Measurements from ENCODE around the gene CCN5. TPM values are rescaled to one million over a fixed set of nuclear protein-coding genes. Genes with fewer than 3 reads are reported as not detected.

Gene CCN5
- total RNA-seq, 2 donors from 2014 or later, result 85.1 to 118 TPM

GRCh38 chr20:44770484-44771171 is 55.5 kb downstream of the CCN5 start:
- Histone ChIP-seq H3K4me1 (no peaks in the 10 kb centered on the region), H3K9me3 (no peaks in the 10 kb centered on the region), H3K27ac (no peak overlapping the region), H3K36me3 (no peaks in the 10 kb centered on the region), H3K4me3 (no peak overlapping the region), H3K27me3 (no peaks in the 10 kb centered on the region)
- no peak for DNase-seq (ENCODE audit: low spot score)
- TF ChIP-seq CTCF (IDR thresholded peaks at IDR 0.05), result no peak

DNA sequence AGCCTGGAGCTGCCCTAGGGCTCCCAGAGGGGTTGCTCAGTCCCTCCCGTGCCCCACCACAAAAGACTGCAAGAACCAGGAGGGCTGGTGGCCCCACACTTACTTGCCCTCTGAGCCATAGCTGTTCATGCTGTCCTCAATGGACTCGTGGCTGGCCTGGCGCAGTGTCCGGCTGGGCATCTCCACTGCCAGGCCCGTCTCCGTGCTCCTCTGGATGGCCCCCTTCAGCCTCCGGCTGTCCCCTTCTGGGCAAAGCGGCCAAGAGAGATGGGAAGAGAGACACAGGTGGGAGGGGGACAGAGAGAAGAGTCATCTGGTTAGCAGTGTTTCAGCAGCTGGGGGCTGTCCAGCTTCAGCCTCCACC is 56.0 kb downstream of the CCN5 start:
- Histone ChIP-seq H3K4me1 (no peaks in the 10 kb centered on the region), H3K4me3 (no peak overlapping the region), H3K9me3 (no peaks in the 10 kb centered on the region), H3K36me3 (no peaks in the 10 kb centered on the region), H3K27me3 (no peaks in the 10 kb centered on the region), H3K27ac (no peak overlapping the region)
- DNase-seq (ENCODE audit: low spot score), result no peak
- no peak for TF ChIP-seq CTCF (IDR thresholded peaks at IDR 0.05)

DNA sequence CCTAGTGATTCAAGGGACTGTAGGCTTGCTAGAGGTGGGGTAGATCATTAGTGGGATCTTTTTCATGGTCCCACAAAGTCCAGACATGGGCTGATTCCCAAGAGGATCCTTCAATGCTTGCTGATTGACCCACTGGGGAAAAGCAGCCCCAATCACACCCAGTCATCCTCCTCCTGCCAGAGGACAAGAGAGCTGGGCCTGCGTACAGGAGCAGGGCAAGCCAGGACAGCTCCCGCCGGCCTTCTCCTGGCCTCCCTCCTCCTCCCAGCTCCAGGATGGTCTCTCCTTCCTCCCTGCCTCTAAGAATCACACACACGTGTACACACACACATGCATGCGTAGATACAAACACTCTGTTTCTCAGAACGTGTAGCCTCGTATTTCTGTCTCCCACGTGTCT is 57.5 kb downstream of the CCN5 start:
- Histone ChIP-seq H3K4me1 (no peaks in the 10 kb centered on the region), H3K27ac (no peak overlapping the region), H3K36me3 (no peaks in the 10 kb centered on the region), H3K4me3 (no peak overlapping the region), H3K9me3 (no peaks in the 10 kb centered on the region), H3K27me3 (no peaks in the 10 kb centered on the region)
- TF ChIP-seq CTCF (IDR thresholded peaks at IDR 0.05), result no peak
- DNase-seq (ENCODE audit: low spot score), result no peak

DNA sequence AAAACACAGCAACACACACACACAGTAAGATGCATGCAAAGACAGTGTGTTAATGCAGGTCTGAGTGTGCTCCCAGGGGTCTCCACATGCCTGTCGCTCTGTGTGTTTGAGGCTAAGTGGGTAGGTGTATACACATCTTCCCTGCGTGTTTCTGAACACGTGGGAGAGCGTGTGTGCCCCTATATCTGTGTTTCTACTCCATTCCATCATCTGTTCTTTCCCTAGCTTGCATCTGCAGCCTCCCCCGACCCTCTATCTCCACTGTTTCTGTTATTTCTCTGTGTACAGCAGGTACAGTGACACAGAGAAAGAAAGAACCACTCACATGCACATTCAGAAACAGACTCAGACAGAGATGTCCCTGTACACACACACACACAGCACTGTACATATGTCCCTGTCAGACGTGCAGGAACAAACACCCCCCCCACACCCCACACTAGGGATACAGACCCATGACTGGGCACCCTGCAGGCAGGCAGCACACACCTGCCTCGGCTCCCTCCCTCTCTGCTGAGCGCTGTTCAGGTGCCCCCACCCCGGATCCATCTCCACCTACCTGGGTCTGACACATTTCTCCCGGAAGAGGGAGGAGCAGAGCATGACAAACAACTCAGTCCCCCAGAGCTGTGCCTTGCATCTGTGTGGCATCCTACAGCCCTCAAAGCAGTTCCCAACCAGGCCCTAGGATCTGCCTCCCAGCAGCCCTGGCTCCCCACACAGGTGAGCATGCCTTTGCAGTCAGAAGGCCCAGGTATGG is 58.1 kb downstream of the CCN5 start:
- Histone ChIP-seq H3K36me3 (no peaks in the 10 kb centered on the region), H3K4me1 (no peaks in the 10 kb centered on the region), H3K27ac (no peak overlapping the region), H3K9me3 (no peaks in the 10 kb centered on the region), H3K4me3 (no peak overlapping the region), H3K27me3 (no peaks in the 10 kb centered on the region)
- TF ChIP-seq CTCF (IDR thresholded peaks at IDR 0.05), result no peak
- DNase-seq (ENCODE audit: low spot score), result no peak

DNA sequence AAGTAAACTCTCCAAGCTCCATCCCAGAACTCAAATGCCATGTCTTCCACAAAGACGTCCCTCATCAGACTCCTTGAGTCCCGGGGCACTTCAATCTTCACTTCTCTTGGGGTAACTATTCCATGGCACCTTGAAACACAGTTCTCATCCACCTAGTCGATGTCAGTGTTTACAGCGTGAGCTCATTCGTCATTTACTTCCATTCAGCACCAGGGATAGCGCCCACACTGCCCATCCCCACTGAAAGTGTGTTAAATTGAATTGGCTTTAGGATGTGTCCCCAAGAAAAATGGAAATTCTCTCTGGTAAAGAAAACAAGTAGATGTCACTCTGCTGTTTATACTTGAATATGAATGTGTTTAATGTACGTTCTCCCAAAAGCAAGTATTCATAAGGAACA is 61.8 kb downstream of the CCN5 start:
- Histone ChIP-seq H3K27me3 (no peaks in the 10 kb centered on the region), H3K27ac (no peak overlapping the region), H3K4me3 (no peak overlapping the region), H3K36me3 (no peaks in the 10 kb centered on the region), H3K9me3 (no peaks in the 10 kb centered on the region), H3K4me1 (no peaks in the 10 kb centered on the region)
- DNase-seq (ENCODE audit: low spot score), result no peak
- no peak for TF ChIP-seq CTCF (IDR thresholded peaks at IDR 0.05)

Other genes starting within 250 kb of the CCN5 start
- 1 to 10 TPM; 3.6 to 6.0 TPM for gene TTPAL, start 239.5 kb upstream of the CCN5 start, total RNA-seq
- 100 to 1,000 TPM in 1 of 2 donors, 10 to 100 TPM in 1; 85.7 to 112 TPM for gene SERINC3, start 193.3 kb upstream of the CCN5 start, total RNA-seq
- 100 to 1,000 TPM; 237 to 268 TPM for gene PKIG, start 132.8 kb upstream of the CCN5 start, total RNA-seq
- 10 to 100 TPM in 1 of 2 donors, 1 to 10 TPM in 1; 6.3 to 16.7 TPM for gene ADA, start 63.7 kb upstream of the CCN5 start, total RNA-seq
- gene KCNK15, start 30.5 kb downstream of the CCN5 start, total RNA-seq, result 1 to 10 TPM; 1.4 to 3.7 TPM
- 1 to 10 TPM in 1 of 2 donors, under 1 TPM in 1; 0.47 to 1.5 TPM for gene RIMS4, start 95.2 kb downstream of the CCN5 start, total RNA-seq
- 10 to 100 TPM; 75.9 to 78.5 TPM for gene YWHAB, start 170.3 kb downstream of the CCN5 start, total RNA-seq
- gene PABPC1L, start 194.7 kb downstream of the CCN5 start, total RNA-seq, result 1 to 10 TPM; 1.5 to 2.3 TPM
- gene TOMM34, start 245.0 kb downstream of the CCN5 start, total RNA-seq, result 10 to 100 TPM; 10.6 to 17.0 TPM

Data from right atrium auricular region (tissue), 2 donors.